SIG-M5 treated with dmso at 0.1 percent for 504 hours (cell line): Measurements from ENCODE around the gene GALK2.

Experiments used
- DNase-seq: peaks from one replicate; lab custom pipeline; 2025; ENCODE audit not compliant: unreplicated experiment; lab: John Stamatoyannopoulos, UW

Gene GALK2

GRCh38 chr15:49278751-49279150 is 108.7 kb downstream of the GALK2 start:
- no peak for DNase-seq

- no peak for DNase-seq
These were observed 109.7 kb downstream of the GALK2 start for GRCh38 chr15:49279521-49280456.

- no peak for DNase-seq
These were observed 112.3 kb downstream of the GALK2 start for GRCh38 chr15:49282366-49282765.

GRCh38 chr15:49286649-49287404 is 116.8 kb downstream of the GALK2 start:
- no peak for DNase-seq

GRCh38 chr15:49287481-49287880 is 117.4 kb downstream of the GALK2 start:
- DNase-seq = no peak

GRCh38 chr15:49288391-49288790 is 118.3 kb downstream of the GALK2 start:
- no peak for DNase-seq

- no peak for DNase-seq
These were observed 120.1 kb downstream of the GALK2 start for GRCh38 chr15:49290191-49290590.

- no peak for DNase-seq
These were observed 123.9 kb downstream of the GALK2 start for GRCh38 chr15:49293941-49294340.

GRCh38 chr15:49296258-49296657 is 126.2 kb downstream of the GALK2 start:
- no peak for DNase-seq

- DNase-seq = no peak
These were observed 127.5 kb downstream of the GALK2 start for GRCh38 chr15:49297584-49297983.

- no peak for DNase-seq
These were observed 130.8 kb downstream of the GALK2 start for GRCh38 chr15:49300856-49301255.

- no peak for DNase-seq
These were observed 131.5 kb downstream of the GALK2 start for GRCh38 chr15:49301562-49301961.

- no peak for DNase-seq
These were observed 133.0 kb downstream of the GALK2 start for GRCh38 chr15:49303003-49303402.

GRCh38 chr15:49306551-49306950 is 136.5 kb downstream of the GALK2 start:
- no peak for DNase-seq

- no peak for DNase-seq
These were observed 138.6 kb downstream of the GALK2 start for GRCh38 chr15:49308686-49309085.

GRCh38 chr15:49309889-49310288 is 139.8 kb downstream of the GALK2 start:
- DNase-seq = no peak

- DNase-seq = no peak
These were observed 143.6 kb downstream of the GALK2 start for GRCh38 chr15:49313650-49314049.

- DNase-seq = no peak
These were observed 144.7 kb downstream of the GALK2 start for GRCh38 chr15:49314716-49315115.

- no peak for DNase-seq
These were observed 145.4 kb downstream of the GALK2 start for GRCh38 chr15:49315391-49315823.

- peak; percentile 49 for DNase-seq
These were observed 150.3 kb downstream of the GALK2 start for GRCh38 chr15:49320351-49320750.

- DNase-seq = no peak
These were observed 153.2 kb downstream of the GALK2 start for GRCh38 chr15:49323207-49323606.

- DNase-seq = no peak
These were observed 157.9 kb downstream of the GALK2 start for GRCh38 chr15:49327927-49328326.
